Calu3 (cell line): ENCODE results near the gene HRH2. TPM values are rescaled to one million over a fixed set of nuclear protein-coding genes. Genes with fewer than 3 reads are reported as not detected.

Experiments used
- BruUV-seq: library from RNA; stranded (reverse); fragments of 400-500 nt; replicated peaks from 2 replicates; lab custom pipeline; 2021; lab: Mats Ljungman, UMichigan
- CTCF ChIA-PET: fragments of 300-600 bp; sonication (Branson Sonifier 250); formaldehyde crosslinking; loops from one replicate; lab custom pipeline; 2022; ENCODE audit warnings: antibody characterized with exemption; lab: Charles Lee
- DNase-seq: peaks from one replicate; pipeline ENCODE4 v3.0.0; 2022
- H3K27ac Mint-ChIP-seq: one replicate; pipeline ENCODE4 v1.8.0; 2022; ENCODE audit warnings: mixed read lengths; ENCODE audit not compliant: unreplicated experiment
- H3K27me3 Mint-ChIP-seq: one replicate; pipeline ENCODE4 v1.8.0; 2022; ENCODE audit warnings: mixed read lengths; ENCODE audit not compliant: unreplicated experiment
- H3K36me3 Mint-ChIP-seq: one replicate; pipeline ENCODE4 v1.8.0; 2022; ENCODE audit warnings: mild to moderate bottlenecking, moderate library complexity, mixed read lengths; ENCODE audit not compliant: insufficient read depth, unreplicated experiment
- H3K4me1 Mint-ChIP-seq: one replicate; pipeline ENCODE4 v1.8.0; 2022; ENCODE audit warnings: mild to moderate bottlenecking, low read depth, mixed read lengths; ENCODE audit not compliant: unreplicated experiment
- H3K4me3 Mint-ChIP-seq: one replicate; pipeline ENCODE4 v1.8.0; 2022; ENCODE audit warnings: mild to moderate bottlenecking, low read depth, moderate library complexity, mixed read lengths; ENCODE audit not compliant: unreplicated experiment
- H3K9me3 Mint-ChIP-seq: one replicate; pipeline ENCODE4 v1.8.0; 2022; ENCODE audit warnings: low read depth, mixed read lengths; ENCODE audit not compliant: unreplicated experiment
- intact Hi-C: fragments of 100-400 bp; cut with micrococcal nuclease; formaldehyde crosslinking; loops from one replicate; pipeline ENCODE4 v1.10.0; 2022; ENCODE audit not compliant: unreplicated experiment
- total RNA-seq: library from RNA; stranded (reverse); gene quantifications from 2 replicates; pipeline ENCODE4 v1.2.3, GENCODE V29; 2022
- TF ChIP-seq, protein P1 (sequence below): fragments of 200-600 bp; IDR thresholded peaks from one replicate; pipeline ENCODE4 v1.8.0; 2022; ENCODE audit warnings: antibody characterized with exemption; ENCODE audit not compliant: unreplicated experiment

HRH2 gene
- total RNA-seq, 1 experiment from 2014 or later: not detected

DNA sequence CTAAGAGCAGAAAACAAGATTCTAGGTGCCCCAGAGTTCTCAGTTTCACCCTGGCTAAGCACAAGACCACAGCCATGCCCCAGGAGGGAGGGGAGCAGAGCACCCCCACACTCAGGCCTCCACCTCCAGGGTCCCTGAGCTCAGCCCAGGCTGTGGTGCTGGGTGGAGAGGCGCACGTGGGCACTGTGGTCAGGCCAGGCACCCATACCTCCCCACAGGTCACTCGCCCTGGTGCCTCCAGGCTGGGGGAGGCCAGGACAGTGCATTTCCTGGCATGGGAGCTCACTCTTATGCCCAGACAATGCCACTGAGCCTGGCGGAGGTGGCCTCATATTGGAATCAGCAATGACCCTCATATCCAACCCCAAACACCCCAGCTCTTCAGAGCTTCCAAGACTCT, 78.8 kb downstream of the HRH2 start:
- Mint-ChIP-seq H3K9me3 (no peaks in the 10 kb centered on the region), H3K27me3 (peaks cover 100% of the 10 kb centered on the region), H3K4me3 (no peak overlapping the region), H3K27ac (no peak overlapping the region), H3K36me3 (no peaks in the 10 kb centered on the region), H3K4me1 (no peaks in the 10 kb centered on the region)
- BruUV-seq: no TSS peak
- TF ChIP-seq, protein P1, sequence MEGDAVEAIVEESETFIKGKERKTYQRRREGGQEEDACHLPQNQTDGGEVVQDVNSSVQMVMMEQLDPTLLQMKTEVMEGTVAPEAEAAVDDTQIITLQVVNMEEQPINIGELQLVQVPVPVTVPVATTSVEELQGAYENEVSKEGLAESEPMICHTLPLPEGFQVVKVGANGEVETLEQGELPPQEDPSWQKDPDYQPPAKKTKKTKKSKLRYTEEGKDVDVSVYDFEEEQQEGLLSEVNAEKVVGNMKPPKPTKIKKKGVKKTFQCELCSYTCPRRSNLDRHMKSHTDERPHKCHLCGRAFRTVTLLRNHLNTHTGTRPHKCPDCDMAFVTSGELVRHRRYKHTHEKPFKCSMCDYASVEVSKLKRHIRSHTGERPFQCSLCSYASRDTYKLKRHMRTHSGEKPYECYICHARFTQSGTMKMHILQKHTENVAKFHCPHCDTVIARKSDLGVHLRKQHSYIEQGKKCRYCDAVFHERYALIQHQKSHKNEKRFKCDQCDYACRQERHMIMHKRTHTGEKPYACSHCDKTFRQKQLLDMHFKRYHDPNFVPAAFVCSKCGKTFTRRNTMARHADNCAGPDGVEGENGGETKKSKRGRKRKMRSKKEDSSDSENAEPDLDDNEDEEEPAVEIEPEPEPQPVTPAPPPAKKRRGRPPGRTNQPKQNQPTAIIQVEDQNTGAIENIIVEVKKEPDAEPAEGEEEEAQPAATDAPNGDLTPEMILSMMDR: no peak
- intact Hi-C loops: no loop called here
- CTCF ChIA-PET: no interaction called here
- no peak for DNase-seq

DNA sequence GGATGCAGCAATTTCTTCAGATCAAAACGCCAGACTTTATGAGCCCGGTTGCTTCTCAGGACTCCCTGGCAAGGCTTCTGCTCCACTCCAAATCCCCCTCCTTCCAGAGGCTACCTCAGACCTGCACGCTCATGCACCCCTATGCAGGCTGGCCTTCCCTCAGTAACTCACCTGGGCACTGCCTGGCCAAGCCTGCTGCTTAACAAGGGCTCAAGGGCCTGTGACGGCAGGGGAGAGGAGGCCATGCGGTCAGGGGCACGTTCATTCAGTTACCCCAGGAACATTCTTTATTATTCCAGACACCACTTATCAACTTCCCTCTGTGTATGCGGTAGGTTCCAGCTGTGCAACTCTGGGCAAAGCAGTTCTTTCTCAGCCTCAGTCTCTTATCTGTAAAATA, 79.6 kb downstream of the HRH2 start:
- Mint-ChIP-seq H3K27ac (no peak overlapping the region), H3K27me3 (peaks cover 100% of the 10 kb centered on the region), H3K4me3 (no peak overlapping the region), H3K9me3 (no peaks in the 10 kb centered on the region), H3K4me1 (no peaks in the 10 kb centered on the region), H3K36me3 (no peaks in the 10 kb centered on the region)
- TF ChIP-seq, protein P1: no peak
- no peak for DNase-seq
- CTCF ChIA-PET: no interaction called here
- intact Hi-C loops: no loop called here
- BruUV-seq: no TSS peak

DNA sequence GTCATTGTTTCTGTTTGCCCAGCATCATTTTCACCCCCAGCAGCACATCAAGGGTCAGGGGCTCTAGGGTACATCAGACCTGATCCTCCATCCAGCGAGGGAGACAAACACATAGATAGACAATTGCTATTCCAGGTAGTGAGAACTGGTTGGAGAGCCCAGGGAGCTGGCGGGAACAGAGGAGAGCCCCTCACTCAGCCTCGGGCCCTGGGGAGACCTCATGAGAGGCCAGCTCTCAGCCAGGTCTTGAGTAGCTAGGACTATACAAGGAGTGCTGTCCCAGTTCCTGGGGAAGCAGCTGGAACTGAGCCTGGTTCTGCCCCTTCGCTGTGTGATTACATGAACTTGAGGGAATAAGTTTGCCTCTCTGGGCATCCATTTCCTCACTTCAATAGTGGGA, 80.3 kb downstream of the HRH2 start:
- Mint-ChIP-seq H3K36me3 (no peaks in the 10 kb centered on the region), H3K27me3 (peaks cover 100% of the 10 kb centered on the region), H3K9me3 (no peaks in the 10 kb centered on the region), H3K4me1 (no peaks in the 10 kb centered on the region), H3K27ac (no peak overlapping the region), H3K4me3 (no peak overlapping the region)
- DNase-seq: no peak
- TF ChIP-seq, protein P1: no peak
- intact Hi-C loops: no loop called here
- CTCF ChIA-PET: interaction anchor here (1.3 kb wide), 1 partner anchor 8 kb away, joined by 4 read pairs; no protein-coding TSS in a partner anchor
- BruUV-seq: no TSS peak

DNA sequence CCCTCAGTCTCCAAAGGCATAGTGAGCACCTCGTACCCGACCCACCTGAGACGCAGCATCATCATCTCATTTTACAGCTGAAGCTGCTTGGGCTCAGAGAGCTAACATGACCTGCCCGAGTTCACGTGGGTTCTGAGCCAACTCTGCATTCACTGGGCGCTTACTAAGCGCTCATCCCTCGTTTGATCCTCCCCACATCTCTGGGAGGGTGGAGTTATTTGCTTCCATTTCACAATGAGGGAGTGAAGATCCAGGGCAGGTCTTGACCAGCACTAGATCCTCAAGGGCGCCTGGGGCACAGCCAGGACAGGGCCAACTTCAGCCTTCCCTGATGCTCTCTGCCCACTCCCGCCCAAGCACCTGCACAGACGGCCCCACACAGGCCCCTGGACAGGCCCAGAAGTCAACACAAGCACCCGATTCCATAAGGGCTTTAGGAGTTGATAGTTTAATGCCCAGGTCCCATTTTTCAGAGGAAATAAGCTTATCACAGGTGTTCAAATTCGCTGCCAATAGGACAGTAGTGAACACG, 80.8 kb downstream of the HRH2 start:
- H3K4me3 Mint-ChIP-seq: no peak overlapping the region
- TF ChIP-seq, protein P1: no peak

More for the DNA sequence above, 80.8 kb downstream of the HRH2 start:
- H3K4me1 Mint-ChIP-seq: no peaks in the 10 kb centered on the region
- intact Hi-C loops: no loop called here
- no peaks in the 10 kb centered on the region for H3K9me3 Mint-ChIP-seq
- no peaks in the 10 kb centered on the region for H3K36me3 Mint-ChIP-seq
- CTCF ChIA-PET: interaction anchor here (1.3 kb wide), 1 partner anchor 9 kb away, joined by 4 read pairs; no protein-coding TSS in a partner anchor
- BruUV-seq: no TSS peak
- peaks cover 100% of the 10 kb centered on the region for H3K27me3 Mint-ChIP-seq
- H3K27ac Mint-ChIP-seq: no peak overlapping the region
- DNase-seq: no peak
